Heart left ventricle (tissue), 16 donors: ENCODE data around the gene UPK3BL2. TPM values are rescaled to one million over a fixed set of nuclear protein-coding genes. Genes with fewer than 3 reads are reported as not detected.
"Not testable (repeated sequence)": the region's sequence is repeated elsewhere in the genome, so short reads cannot be mapped to it uniquely, and the experiment has no call there.

Experiments used
- ATAC-seq, 4 donors: fragments of 200-7000 bp; cut with Tn5 transposase; one replicate each; pipeline ENCODE4 v1.9.1; 2020 to 2022; ENCODE audit warnings: moderate library complexity in 4 of 4, mild to moderate bottlenecking in 3 of 4, moderate number of reproducible peaks in 1 of 4
- DNase-seq, 5 donors: peaks; one replicate each; pipeline ENCODE4 v3.0.0-alpha.2; 2020
- H3K27ac ChIP-seq, 12 donors: fragments of 200-600 bp; sonication (generic) in 4 of 12; one replicate each; pipeline versions ENCODE4 v1.5.0 to v1.8.0; 2016 to 2022; ENCODE audit warnings: mild to moderate bottlenecking in 2 of 12
- H3K27me3 ChIP-seq, 9 donors: fragments of 200-600 bp; sonication (generic) in 2 of 9; one replicate each; pipeline versions ENCODE4 v1.5.1 to v1.8.0; 2016 to 2022; ENCODE audit warnings: mild to moderate bottlenecking in 3 of 9
- H3K36me3 ChIP-seq, 9 donors: fragments of 200-600 bp; sonication (generic) in 2 of 9; one replicate each; pipeline versions ENCODE4 v1.5.0 to v1.8.0; 2018 to 2022; ENCODE audit warnings: mild to moderate bottlenecking in 2 of 9
- H3K4me1 ChIP-seq, 12 donors: fragments of 200-600 bp; sonication (generic) in 4 of 12; one replicate each; pipeline versions ENCODE4 v1.5.0 to v1.8.0; 2016 to 2022; ENCODE audit warnings: mild to moderate bottlenecking in 3 of 12
- H3K4me3 ChIP-seq, 12 donors: fragments of 200-600 bp; sonication (generic) in 4 of 12; one replicate each; pipeline versions ENCODE4 v1.5.0 to v1.8.0; 2017 to 2022; ENCODE audit warnings: mild to moderate bottlenecking in 9 of 12, moderate library complexity in 4 of 12
- H3K9me3 ChIP-seq, 12 donors: fragments of 200-600 bp; sonication (generic) in 4 of 12; one replicate each; pipeline versions ENCODE4 v1.5.0 to v1.8.0; 2016 to 2022; ENCODE audit warnings: mild to moderate bottlenecking in 1 of 12
- WGBS, 4 donors: extraction: QIAGEN DNeasy Blood & Tissue Kit in 2 of 4; methylation state at CpG; one replicate each; pipeline versions ENCODE4 v1.1.5 to v1.1.7; 2013 to 2018; 5-methylcytosine and 5-hydroxymethylcytosine counted together
- intact Hi-C, 10 donors: fragments of 100-400 bp; cut with DNase I; formaldehyde crosslinking; loops; one replicate each; pipeline versions ENCODE4 v1.11.1 to v1.14.2; 2022
- polyA plus RNA-seq, 2 donors: library from polyadenylated mRNA; stranded (reverse); fragments of 200-250 nt; gene quantifications; one replicate each; pipeline ENCODE4 v1.2.3, GENCODE V29; 2013
- total RNA-seq, 9 donors: library from RNA; depleted of rRNA in 2 of 9; stranded (reverse); fragments of >200 nt in 2 of 9; fragmentation: NEBNext Ultra II Directional in 3 of 9; extraction: Animal tissue kit (Norgen Biotek cat#: 25700) in 3 of 9; gene quantifications; one replicate each; pipeline versions ENCODE4 v1.1.0 to v1.2.4, GENCODE V29; 2016 to 2023
- donor health status: ischemic (EF 13 %, LVEDD 7.1; RV severe dilation, severe dysfunction).
- donor health status: healthy with polysubstance abuse.
- donor health status: DM: no; HTN: yes; CAD: no.
- donor health status: DM: no; HTN: no; CAD: no.
- donor health status: ischemic (EF 25% LVEDD 6.9; RV normal size, moderate dysfunction).
- donor health status: ischemic (EF 25% LVEDD 5.7; RV mildly dilated, moderate dysfunction).
- donor health status: healthy.
- donor health status: DM: yes; HTN: yes; CAD: no.
- donor health status: ischemic (EF 35%, LVEDD 5.7; RV mildly dilated, moderate dysfunction).
- donor health status: nonischemic (EF 11% LVEDD 7.7; RV severe dilation, severe dysfunction).
- donor health status: DM: yes; HTN: yes; CAD: no.
- donor health status: PGD.
- donor health status: ischemic (EF 29% LVEDD 5.4; RV normal size, mild dysfunction).
- donor health status: nonischemic (EF 23%, LVEDD 6.1; RV moderate dilation, normal function).

Gene UPK3BL2
- total and polyA plus RNA-seq, 11 donors, result 1.2 to 20.6 (median 5.7) TPM

DNA sequence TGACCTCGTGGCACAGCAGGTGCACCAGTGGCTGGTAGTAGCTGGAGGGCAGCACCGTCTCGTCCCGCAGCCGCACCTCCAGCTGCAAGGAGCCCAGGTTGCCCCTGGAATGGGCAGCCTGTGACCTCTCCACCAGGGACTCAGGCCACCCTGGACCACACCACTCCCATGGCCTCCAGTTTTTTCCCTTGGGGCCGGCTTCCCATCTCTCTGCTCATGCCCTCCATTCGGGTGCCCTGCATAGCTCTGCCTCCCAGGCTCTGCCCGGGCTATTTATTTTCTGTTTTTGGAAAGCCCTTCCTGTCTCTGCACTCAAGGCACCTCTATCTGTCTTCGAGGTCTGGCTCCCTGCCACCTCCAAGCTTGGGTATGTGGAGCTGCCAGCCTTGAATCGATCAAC, 46.6 kb downstream of the UPK3BL2 start:
- DNase-seq, result peak in 2 of 5 donors; percentile 12 to 46
- H3K27me3 ChIP-seq, H3K9me3 ChIP-seq, ATAC-seq, H3K36me3 ChIP-seq, H3K27ac ChIP-seq, intact Hi-C loops, H3K4me3 ChIP-seq, H3K4me1 ChIP-seq: not testable (repeated sequence)
- WGBS, 4 donors, result 72 to 86% (median 79%) methylated on average over 3 of the region's 10 CpGs

DNA sequence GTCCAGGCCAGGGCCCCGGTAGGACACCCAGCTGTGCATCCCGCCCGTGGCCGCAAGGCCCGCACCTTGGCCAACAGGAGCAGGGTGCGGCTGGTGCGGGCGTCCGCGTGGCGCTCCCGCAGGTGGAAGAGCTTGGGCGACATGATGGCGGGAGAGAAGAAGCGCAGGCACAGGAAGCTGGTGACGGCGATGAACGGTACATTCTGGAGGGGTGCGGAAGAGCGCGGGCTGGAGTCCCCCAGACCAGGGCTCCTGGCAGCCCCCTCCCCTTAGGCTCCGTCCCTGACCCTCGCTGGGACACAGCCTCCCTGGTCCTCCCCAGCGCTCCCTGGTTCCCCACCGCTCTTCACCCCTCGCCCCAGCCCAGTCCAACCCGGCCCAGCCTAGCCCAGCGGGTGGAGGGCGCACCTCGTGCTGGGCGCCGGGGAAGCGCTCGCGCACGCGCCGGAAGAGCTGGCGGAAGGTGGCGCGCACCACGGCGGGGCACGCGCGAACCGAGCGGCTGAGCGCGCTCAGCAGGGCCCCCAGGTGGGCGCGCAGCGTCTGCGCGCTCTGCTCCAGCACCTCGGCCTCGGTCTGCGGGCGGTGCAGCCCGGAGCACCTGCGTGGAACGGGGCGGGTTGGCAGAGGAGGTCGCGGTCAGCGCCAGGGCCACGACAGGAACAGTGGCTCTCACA, 48.9 kb downstream of the UPK3BL2 start:
- H3K4me3 ChIP-seq, intact Hi-C loops, DNase-seq, H3K36me3 ChIP-seq, H3K4me1 ChIP-seq, H3K27me3 ChIP-seq, H3K9me3 ChIP-seq, H3K27ac ChIP-seq: not testable (repeated sequence)
- no CpG with 5 or more reads among the region's 67 CpGs for WGBS, 4 donors
- ATAC-seq, result peak in 3 of 4 donors; percentile 24 to 43 (median 35)

DNA sequence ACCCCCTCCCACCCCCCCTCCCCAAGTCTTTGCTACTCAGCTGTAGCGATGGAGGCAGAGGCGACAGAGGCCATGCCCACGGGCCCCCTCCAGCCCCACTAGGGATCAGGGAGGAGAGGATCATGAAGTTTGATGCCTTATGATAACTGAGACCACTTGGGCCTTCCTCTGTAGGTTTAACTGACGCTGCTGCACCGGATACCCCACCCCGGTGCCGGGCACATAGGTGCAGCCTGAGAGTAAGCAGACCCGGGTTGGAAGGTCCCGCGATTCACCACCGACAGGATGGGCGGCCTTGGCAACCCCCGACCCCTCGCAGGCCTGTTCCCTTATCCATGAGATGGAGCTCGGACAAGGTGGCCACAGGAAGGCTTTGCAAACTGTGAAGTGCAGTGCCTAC, 49.5 kb downstream of the UPK3BL2 start:
- H3K9me3 ChIP-seq, H3K27me3 ChIP-seq, H3K27ac ChIP-seq, H3K4me1 ChIP-seq, intact Hi-C loops, H3K36me3 ChIP-seq, ATAC-seq: not testable (repeated sequence)
- peak overlapping the region in 2 of 12 donors; percentile 18 to 48 for H3K4me3 ChIP-seq
- DNase-seq, result peak in 3 of 5 donors; percentile 18 to 48 (median 19)
- WGBS, 4 donors, result 24 to 49% methylated on average over 8 of the region's 15 CpGs; no CpG with 5 or more reads in 2 of the 4 donors

DNA sequence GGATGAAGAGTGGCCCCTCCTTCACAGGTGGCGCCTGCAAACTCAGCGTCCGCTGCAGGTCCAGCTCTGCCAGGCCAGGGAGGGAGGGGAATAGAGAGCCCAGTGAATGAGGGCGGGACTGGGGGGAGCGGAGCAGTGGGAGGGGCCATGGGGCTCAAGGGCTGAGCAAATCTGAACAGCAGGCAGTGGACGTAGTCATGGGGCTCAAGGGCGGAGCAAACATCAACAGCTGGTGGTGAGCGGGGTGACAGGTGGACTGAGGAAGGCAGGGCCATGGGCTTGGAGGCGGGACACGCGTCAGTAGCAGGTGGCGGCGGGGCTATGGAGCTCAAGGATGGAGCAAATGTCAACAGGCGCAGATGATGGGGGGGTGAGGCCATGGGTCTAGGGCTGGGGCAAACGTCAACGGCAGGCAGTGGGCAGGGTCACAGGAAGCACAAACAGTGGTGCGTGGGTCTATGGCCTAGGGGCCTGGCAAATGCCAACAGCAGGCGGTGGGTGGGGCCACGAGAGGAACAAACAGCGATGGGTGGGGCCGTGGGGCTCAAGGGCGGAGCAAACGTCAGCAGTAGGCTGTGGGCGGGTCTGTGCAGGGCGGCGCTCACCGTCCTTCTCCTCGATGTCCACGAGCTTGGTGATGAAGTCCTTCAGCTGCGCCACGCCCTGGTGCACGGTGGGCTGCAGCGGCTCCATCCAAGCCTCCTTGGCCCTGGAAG, 50.1 kb downstream of the UPK3BL2 start:
- H3K9me3 ChIP-seq, DNase-seq, H3K27ac ChIP-seq, H3K4me3 ChIP-seq, intact Hi-C loops, H3K27me3 ChIP-seq, H3K4me1 ChIP-seq, H3K36me3 ChIP-seq: not testable (repeated sequence)
- no CpG with 5 or more reads among the region's 33 CpGs for WGBS, 4 donors
- ATAC-seq, result peak; percentile 65 to 81 (median 74)

DNA sequence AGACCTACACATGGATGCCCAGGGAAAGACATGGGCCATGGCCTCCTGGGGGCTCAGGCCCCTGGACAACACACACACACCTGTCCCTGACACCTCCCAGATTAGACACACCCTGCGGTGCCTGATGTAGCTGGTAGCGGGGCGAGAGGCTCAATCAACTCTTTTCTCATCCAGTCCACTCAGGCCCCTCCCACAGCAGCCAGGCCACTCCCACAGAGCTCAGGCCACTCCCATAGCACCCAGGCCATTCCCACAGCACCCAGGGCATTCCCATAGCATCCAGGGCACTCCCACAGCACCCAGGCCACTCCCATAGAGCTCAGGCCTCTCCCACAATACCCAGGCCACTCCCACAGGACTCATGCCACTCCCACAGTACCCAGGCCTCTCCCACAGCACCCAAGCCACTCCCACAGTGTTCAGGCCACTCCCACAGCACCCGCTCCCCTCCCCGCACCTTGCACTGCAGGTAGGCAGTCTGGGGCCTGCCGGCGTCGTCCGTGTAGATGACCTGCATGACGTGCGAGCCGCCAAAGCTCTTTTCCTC, 52.9 kb downstream of the UPK3BL2 start:
- WGBS, 4 donors, result 73 to 90% (median 88%) methylated on average over 2 to 3 of the region's 12 CpGs; no CpG with 5 or more reads in 1 of the 4 donors
- H3K27me3 ChIP-seq, H3K4me1 ChIP-seq, H3K27ac ChIP-seq, H3K9me3 ChIP-seq, intact Hi-C loops, H3K4me3 ChIP-seq, H3K36me3 ChIP-seq: not testable (repeated sequence)
- ATAC-seq, result peak in 3 of 4 donors; percentile 54 to 60 (median 59)
- peak in 4 of 5 donors; percentile 17 to 64 (median 40) for DNase-seq

Other genes with a start within 250 kb of the UPK3BL2 start
- not detected for gene SPDYE6, start 187.3 kb downstream of the UPK3BL2 start, total RNA-seq
- gene SPDYE6, start 187.3 kb downstream of the UPK3BL2 start, polyA plus RNA-seq, result under 1 TPM in 1 of 2 donors, not detected in 1; 0.15 TPM
- 10 to 100 TPM in 5 of 9 donors, 1 to 10 TPM in 4; 7.4 to 15.2 (median 11.4) TPM for gene PRKRIP1, start 147.3 kb downstream of the UPK3BL2 start, total RNA-seq
- gene PRKRIP1, start 147.3 kb downstream of the UPK3BL2 start, polyA plus RNA-seq, result 10 to 100 TPM; 15.1 TPM
- 10 to 100 TPM in 2 of 9 donors, 1 to 10 TPM in 7; 1.9 to 22.0 (median 4.8) TPM for gene ORAI2, start 110.1 kb downstream of the UPK3BL2 start, total RNA-seq
- 10 to 100 TPM in 1 of 2 donors, 1 to 10 TPM in 1; 1.1 to 10.6 TPM for gene ORAI2, start 110.1 kb downstream of the UPK3BL2 start, polyA plus RNA-seq
- 10 to 100 TPM in 2 of 9 donors, 1 to 10 TPM in 7; 4.9 to 19.4 (median 6.5) TPM for gene ALKBH4, start 78.8 kb downstream of the UPK3BL2 start, total RNA-seq
- 1 to 10 TPM; 6.8 to 7.9 TPM for gene ALKBH4, start 78.8 kb downstream of the UPK3BL2 start, polyA plus RNA-seq
- 10 to 100 TPM in 4 of 9 donors, 1 to 10 TPM in 5; 7.6 to 24.9 (median 9.7) TPM for gene LRWD1, start 78.7 kb downstream of the UPK3BL2 start, total RNA-seq
- gene LRWD1, start 78.7 kb downstream of the UPK3BL2 start, polyA plus RNA-seq, result 10 to 100 TPM in 1 of 2 donors, 1 to 10 TPM in 1; 4.7 to 26.4 TPM
- gene POLR2J, start 64.8 kb downstream of the UPK3BL2 start, total RNA-seq, result 10 to 100 TPM; 34.4 to 72.9 (median 47.4) TPM
- 100 to 1,000 TPM in 1 of 2 donors, 10 to 100 TPM in 1; 86.3 to 227 TPM for gene POLR2J, start 64.8 kb downstream of the UPK3BL2 start, polyA plus RNA-seq
- gene RASA4B, start 25.9 kb downstream of the UPK3BL2 start, total RNA-seq, result 10 to 100 TPM in 2 of 9 donors, 1 to 10 TPM in 7; 3.3 to 28.1 (median 7.1) TPM
- 1 to 10 TPM; 2.7 to 3.2 TPM for gene RASA4B, start 25.9 kb downstream of the UPK3BL2 start, polyA plus RNA-seq
- gene SPDYE2, start 7.5 kb upstream of the UPK3BL2 start, total RNA-seq, result under 1 TPM in 1 of 9 donors, not detected in 8; 0.24 TPM
- under 1 TPM in 1 of 2 donors, not detected in 1; 0.15 TPM for gene SPDYE2, start 7.5 kb upstream of the UPK3BL2 start, polyA plus RNA-seq
- 10 to 100 TPM in 6 of 9 donors, 1 to 10 TPM in 3; 4.8 to 32.9 (median 12.0) TPM for gene POLR2J3, start 28.9 kb upstream of the UPK3BL2 start, total RNA-seq
- 10 to 100 TPM; 31.7 to 67.7 TPM for gene POLR2J3, start 28.9 kb upstream of the UPK3BL2 start, polyA plus RNA-seq
- 100 to 1,000 TPM in 1 of 9 donors, 10 to 100 TPM in 5, 1 to 10 TPM in 3; 6.3 to 106 (median 14.9) TPM for gene RASA4, start 73.1 kb upstream of the UPK3BL2 start, total RNA-seq
- 1 to 10 TPM; 8.1 to 9.4 TPM for gene RASA4, start 73.1 kb upstream of the UPK3BL2 start, polyA plus RNA-seq
- gene UPK3BL1, start 99.1 kb upstream of the UPK3BL2 start, total RNA-seq, result 10 to 100 TPM in 7 of 9 donors, 1 to 10 TPM in 2; 6.0 to 29.2 (median 12.8) TPM
- gene UPK3BL1, start 99.1 kb upstream of the UPK3BL2 start, polyA plus RNA-seq, result 10 to 100 TPM in 1 of 2 donors, 1 to 10 TPM in 1; 8.3 to 30.9 TPM
- gene SPDYE2B, start 106.6 kb upstream of the UPK3BL2 start, total RNA-seq, result not detected
- not detected for gene SPDYE2B, start 106.6 kb upstream of the UPK3BL2 start, polyA plus RNA-seq
- gene POLR2J2, start 128.0 kb upstream of the UPK3BL2 start, total RNA-seq, result 10 to 100 TPM in 1 of 9 donors, 1 to 10 TPM in 6, under 1 TPM in 1, not detected in 1; 0.79 to 12.9 (median 3.3) TPM
- gene POLR2J2, start 128.0 kb upstream of the UPK3BL2 start, polyA plus RNA-seq, result 1 to 10 TPM in 1 of 2 donors, under 1 TPM in 1; 0.98 to 5.1 TPM
- 10 to 100 TPM in 1 of 9 donors, 1 to 10 TPM in 8; 5.6 to 10.2 (median 8.4) TPM for gene FAM185A, start 205.3 kb upstream of the UPK3BL2 start, total RNA-seq
- 1 to 10 TPM; 3.4 to 6.0 TPM for gene FAM185A, start 205.3 kb upstream of the UPK3BL2 start, polyA plus RNA-seq